Spinal cord (tissue), 10 donors: ENCODE measurements around the gene AP3D1. TPM values are rescaled to one million over a fixed set of nuclear protein-coding genes. Genes with fewer than 3 reads are reported as not detected.
A peak's percentile ranks its signal among the peaks of the same experiment; 100 is the strongest.
"Not testable (repeated sequence)": the region's sequence is repeated elsewhere in the genome, so short reads cannot be mapped to it uniquely, and the experiment has no call there.

Experiments used
- DNase-seq, 6 donors: peaks; one replicate each; pipeline versions ENCODE4 v3.0.0 to v3.0.0-alpha.2; 2013 to 2015; ENCODE audit warnings: low spot score in 6 of 6, low read depth in 4 of 6
- H3K27ac ChIP-seq: one replicate; pipeline ENCODE4 v1.5.1; 2013; ENCODE audit warnings: low read depth, low read length, control low read depth
- H3K27me3 ChIP-seq: one replicate; pipeline ENCODE4 v1.6.1; 2013; ENCODE audit warnings: low read length; ENCODE audit not compliant: control insufficient read depth, insufficient read depth
- H3K36me3 ChIP-seq: one replicate; pipeline ENCODE4 v1.6.1; 2013; ENCODE audit warnings: low read length; ENCODE audit not compliant: control insufficient read depth, insufficient read depth
- H3K4me1 ChIP-seq: one replicate; pipeline ENCODE4 v1.6.1; 2013; ENCODE audit warnings: low read length; ENCODE audit not compliant: control insufficient read depth, insufficient read depth
- H3K4me3 ChIP-seq: one replicate; pipeline ENCODE4 v1.5.1; 2013; ENCODE audit warnings: low read depth, low read length, control low read depth
- H3K9me3 ChIP-seq: one replicate; pipeline ENCODE4 v1.6.1; 2013; ENCODE audit warnings: low read length; ENCODE audit not compliant: control insufficient read depth, insufficient read depth
- WGBS: methylation state at CpG from one replicate; pipeline ENCODE4 v1.1.5; 2013; ENCODE audit warnings: missing lambda C conversion rate; ENCODE audit not compliant: insufficient coverage; 5-methylcytosine and 5-hydroxymethylcytosine counted together
- long read RNA-seq, 4 donors: transcript quantifications; one replicate each; lab custom pipeline, GENCODE V29; 2026
- polyA plus RNA-seq, 2 donors: library from polyadenylated mRNA; unstranded; fragments of 120-200 nt; gene quantifications; one replicate each; pipeline ENCODE4 v1.2.1, GENCODE V29; 2013; ENCODE audit not compliant: insufficient read length in 2 of 2
- total RNA-seq, 2 donors: library from RNA; depleted of rRNA in 1 of 2; stranded (reverse); fragments of 120-200 nt in 1 of 2; fragments of >200 nt in 1 of 2; gene quantifications; one replicate each; pipeline versions ENCODE4 v1.2.3 to v1.2.4, GENCODE V29; 2013 to 2014
- donor health status: healthy.

AP3D1 gene
- total RNA-seq, result 10 to 100 TPM; 65.1 to 70.6 TPM
- 100 to 1,000 TPM; 156 to 165 TPM for polyA plus RNA-seq
- long read RNA-seq, donor 1, full-length matches to known transcripts, result 4 of 50 reads
- long read RNA-seq, donor 1, partial matches to known transcripts, result 46 of 50 reads
- long read RNA-seq, donor 1, other reads (novel, unspliced or antisense), result 0 of 50 reads
- long read RNA-seq, donor 2, partial matches to known transcripts, result 9 of 9 reads
- long read RNA-seq, donor 2, other reads (novel, unspliced or antisense), result 0 of 9 reads
- long read RNA-seq, donor 3, full-length matches to known transcripts, result 3 of 20 reads
- long read RNA-seq, donor 3, partial matches to known transcripts, result 17 of 20 reads
- long read RNA-seq, donor 3, other reads (novel, unspliced or antisense), result 0 of 20 reads
- long read RNA-seq, donor 4, result 0 reads

- no peaks in the 10 kb centered on the region for H3K9me3 ChIP-seq
- peaks cover 11% of the 10 kb centered on the region for H3K36me3 ChIP-seq
- under 1% methylated on average over 74 of the region's 74 CpGs for WGBS
- H3K4me3 ChIP-seq, result peak within 1 kb of the TSS; percentile 61
- peaks cover 37% of the 10 kb centered on the region for H3K4me1 ChIP-seq
- peak; percentile 92 to 100 (median 98) for DNase-seq
- no peaks in the 10 kb centered on the region for H3K27me3 ChIP-seq
- peak within 1 kb of the TSS; percentile 65 for H3K27ac ChIP-seq
Observed at GRCh38 chr19:2151339-2152229, at the start of gene AP3D1. Gene AP3D1 (minus strand): TSS chr19:2151566. CDS start chr19:2151334, 232 bp downstream.

GRCh38 chr19:2200624-2201294 lies 49.4 kb upstream of the AP3D1 start:
- not testable (repeated sequence) for H3K27me3 ChIP-seq, H3K4me1 ChIP-seq, H3K27ac ChIP-seq, DNase-seq, H3K4me3 ChIP-seq, H3K9me3 ChIP-seq
- WGBS, result 95% methylated on average over 50 of the region's 50 CpGs
- peaks cover 94% of the 10 kb centered on the region for H3K36me3 ChIP-seq

DNA sequence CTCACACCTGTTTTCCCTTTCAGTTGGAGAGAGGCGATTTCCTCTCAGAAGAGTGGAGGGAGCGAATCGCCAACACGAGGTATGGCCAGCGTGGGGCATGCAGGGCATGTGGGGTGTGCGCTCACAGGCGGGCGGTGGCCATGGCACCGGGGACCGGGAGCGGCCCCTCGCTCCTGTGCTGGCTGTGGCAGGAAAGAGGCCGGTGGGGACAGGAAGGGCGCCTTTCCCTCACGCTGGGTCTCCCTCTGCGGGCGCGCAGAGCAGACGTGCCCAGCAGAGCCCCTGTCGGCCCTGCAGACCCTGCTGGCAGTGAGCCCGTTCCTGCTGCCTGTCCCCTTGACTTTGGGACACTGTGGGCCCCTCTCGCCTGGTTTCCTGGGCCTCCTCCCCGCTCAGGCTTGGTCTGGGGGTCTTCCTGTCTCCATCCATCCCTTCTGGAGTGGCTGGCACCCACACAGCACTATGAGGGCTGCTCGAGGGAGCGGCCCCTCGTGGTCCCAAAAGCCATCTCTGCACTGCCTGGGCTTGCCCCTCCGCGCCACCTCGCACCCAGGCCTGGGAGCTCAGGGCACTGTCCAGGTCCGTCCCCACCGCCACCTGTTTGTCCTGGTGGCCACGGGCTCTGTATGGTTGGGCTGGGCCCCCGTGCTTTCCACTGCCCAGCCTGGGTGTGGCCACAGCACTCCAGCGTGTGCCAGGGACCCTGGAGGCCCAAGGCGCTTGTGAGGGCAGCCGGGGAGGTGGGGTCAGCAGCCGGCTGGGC lies 48.7 kb upstream of the AP3D1 start:
- Histone ChIP-seq H3K36me3 (peaks cover 97% of the 10 kb centered on the region), H3K27me3 (no peaks in the 10 kb centered on the region), H3K9me3 (no peaks in the 10 kb centered on the region), H3K4me1 (no peaks in the 10 kb centered on the region), H3K4me3 (no peak overlapping the region), H3K27ac (no peak overlapping the region)
- 93% methylated on average over 34 of the region's 37 CpGs for WGBS
- DNase-seq, result no peak

DNA sequence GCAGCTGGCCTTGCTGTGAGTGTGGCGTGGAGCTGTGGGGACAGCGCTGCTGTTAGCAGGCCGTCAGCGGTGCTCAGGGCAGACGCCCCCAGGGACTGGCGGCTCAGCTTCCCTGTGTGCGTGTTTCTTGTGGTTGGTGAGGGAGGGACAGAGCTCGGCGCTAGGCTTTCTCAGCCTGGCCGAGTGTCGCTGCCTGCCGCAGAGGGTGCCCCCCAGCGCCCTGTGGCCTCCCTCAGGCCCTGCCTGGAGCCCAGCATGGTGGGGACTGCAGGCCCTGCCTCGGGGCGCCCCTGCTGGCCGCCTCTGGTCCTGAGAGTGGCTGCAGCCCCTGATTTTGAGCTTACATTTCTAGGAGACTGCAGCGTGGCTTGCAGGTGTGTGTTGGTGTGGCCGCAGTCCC lies 47.8 kb upstream of the AP3D1 start:
- DNase-seq, result peak in 1 of 6 donors; percentile 6
- H3K4me1 ChIP-seq, result no peaks in the 10 kb centered on the region
- no peaks in the 10 kb centered on the region for H3K9me3 ChIP-seq
- peaks cover 98% of the 10 kb centered on the region for H3K36me3 ChIP-seq
- no peak overlapping the region for H3K4me3 ChIP-seq
- H3K27ac ChIP-seq, result no peak overlapping the region
- no peaks in the 10 kb centered on the region for H3K27me3 ChIP-seq
- 57% methylated on average over 17 of the region's 18 CpGs for WGBS

DNA sequence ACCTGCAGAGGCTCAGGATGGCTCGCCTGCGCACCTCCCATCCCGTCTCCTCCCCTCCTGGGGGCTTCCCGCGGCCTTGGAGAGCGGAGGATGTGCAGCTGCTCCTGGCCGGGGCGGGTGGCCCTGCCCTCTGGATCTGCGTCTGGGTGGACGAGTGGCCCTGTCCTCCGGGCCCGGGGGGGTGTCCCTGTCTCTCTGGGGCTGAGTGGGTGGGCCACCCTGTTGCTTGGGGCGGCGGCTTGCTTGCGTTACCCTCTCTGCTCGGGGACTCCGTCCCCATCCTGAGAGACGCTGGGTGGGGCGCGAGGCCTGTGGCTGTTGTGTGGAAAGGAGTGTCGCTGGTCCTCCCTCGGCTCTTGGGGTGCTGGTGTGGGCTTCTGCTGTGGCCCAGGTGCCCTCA lies 47.0 kb upstream of the AP3D1 start:
- WGBS, result 92% methylated on average over 18 of the region's 22 CpGs
- H3K4me3 ChIP-seq, result no peak overlapping the region
- no peak overlapping the region for H3K27ac ChIP-seq
- no peaks in the 10 kb centered on the region for H3K9me3 ChIP-seq
- peaks cover 98% of the 10 kb centered on the region for H3K36me3 ChIP-seq
- no peak for DNase-seq
- no peaks in the 10 kb centered on the region for H3K4me1 ChIP-seq
- no peaks in the 10 kb centered on the region for H3K27me3 ChIP-seq

- Histone ChIP-seq H3K9me3 (no peaks in the 10 kb centered on the region), H3K27me3 (no peaks in the 10 kb centered on the region), H3K36me3 (peaks cover 98% of the 10 kb centered on the region), H3K4me1 (no peaks in the 10 kb centered on the region), H3K4me3 (no peak overlapping the region), H3K27ac (no peak overlapping the region)
- no peak for DNase-seq
- WGBS, result 93% methylated on average over 15 of the region's 15 CpGs
Observed at GRCh38 chr19:2197270-2197669, 45.9 kb upstream of the AP3D1 start.

- H3K4me3 ChIP-seq, result no peak overlapping the region
- no peak for DNase-seq
- H3K27ac ChIP-seq, result no peak overlapping the region
- 96% methylated on average over 19 of the region's 19 CpGs for WGBS
- no peaks in the 10 kb centered on the region for H3K9me3 ChIP-seq
- no peaks in the 10 kb centered on the region for H3K27me3 ChIP-seq
- peaks cover 98% of the 10 kb centered on the region for H3K36me3 ChIP-seq
- no peaks in the 10 kb centered on the region for H3K4me1 ChIP-seq
Observed at GRCh38 chr19:2195914-2196313, 44.5 kb upstream of the AP3D1 start.

DNA sequence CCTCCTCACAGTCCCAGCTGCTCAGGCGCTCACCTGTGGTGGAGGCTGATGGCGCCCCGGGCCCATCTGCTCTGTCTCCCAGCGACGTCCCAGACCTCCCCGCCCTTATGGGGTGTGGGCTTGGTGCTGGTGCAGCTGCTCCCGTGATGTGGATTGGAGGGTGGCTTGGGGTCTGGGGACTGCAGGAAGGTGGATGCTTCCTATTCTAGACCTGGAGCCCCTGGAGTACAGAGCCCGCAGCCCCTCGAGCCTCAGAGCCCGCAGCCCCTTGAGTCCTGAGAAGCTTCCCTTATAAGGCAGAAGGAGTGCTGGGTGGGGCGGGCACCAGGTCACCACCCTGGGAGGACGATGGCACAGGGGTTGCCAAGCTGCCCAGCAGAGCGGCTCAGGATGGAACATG lies 44.0 kb upstream of the AP3D1 start:
- DNase-seq, result no peak
- Histone ChIP-seq H3K36me3 (peaks cover 100% of the 10 kb centered on the region), H3K4me3 (no peak overlapping the region), H3K9me3 (no peaks in the 10 kb centered on the region), H3K27me3 (no peaks in the 10 kb centered on the region), H3K27ac (no peak overlapping the region), H3K4me1 (no peaks in the 10 kb centered on the region)
- WGBS, result 95% methylated on average over 10 of the region's 13 CpGs
